Gastroesophageal sphincter (tissue), 4 donors: ENCODE measurements around the gene GPLD1. TPM values are rescaled to one million over a fixed set of nuclear protein-coding genes. Genes with fewer than 3 reads are reported as not detected.
A peak's percentile ranks its signal among the peaks of the same experiment; 100 is the strongest.
"Not testable (repeated sequence)": the region's sequence is repeated elsewhere in the genome, so short reads cannot be mapped to it uniquely, and the experiment has no call there.

Experiments
- ATAC-seq: fragments of 150-250 bp; one replicate; pipeline ENCODE4 v1.9.1; 2016; ENCODE audit warnings: mild to moderate bottlenecking, moderate library complexity
- H3K27ac ChIP-seq, 4 donors: fragments of 200-600 bp; sonication (generic) in 3 of 4; 1 replicate in 3 of 4; 2 replicates in 1 of 4; pipeline ENCODE4 v1.5.1; 2016 to 2019
- H3K27me3 ChIP-seq: fragments of 200-600 bp; sonication (generic); one replicate; pipeline ENCODE4 v1.5.1; 2019
- H3K36me3 ChIP-seq, 2 donors: fragments of 200-600 bp; sonication (generic); one replicate each; pipeline ENCODE4 v1.5.1; 2019; ENCODE audit warnings: control low read depth in 1 of 2
- H3K4me1 ChIP-seq, 3 donors: fragments of 200-600 bp; sonication (generic); 1 replicate in 2 of 3; 2 replicates in 1 of 3; pipeline ENCODE4 v1.5.1; 2016 to 2019; ENCODE audit warnings: control low read depth in 2 of 3
- H3K4me3 ChIP-seq, 2 donors: fragments of 200-600 bp; sonication (generic); one replicate each; pipeline ENCODE4 v1.5.1; 2019; ENCODE audit warnings: mild to moderate bottlenecking in 1 of 2, moderate library complexity in 1 of 2
- H3K9me3 ChIP-seq, 3 donors: fragments of 200-600 bp; sonication (generic); one replicate each; pipeline ENCODE4 v1.5.1; 2017 to 2019; ENCODE audit warnings: control low read depth in 2 of 3
- EP300 ChIP-seq: sonication (generic); formaldehyde crosslinking; IDR thresholded peaks from one replicate; pipeline ENCODE4 v1.6.1; 2017; ENCODE audit warnings: antibody characterized with exemption, mild to moderate bottlenecking
- POLR2A ChIP-seq, 2 donors: fragments of 450-650 bp; IDR thresholded peaks; one replicate each; pipeline ENCODE4 v1.6.1; 2017; ENCODE audit warnings: antibody characterized with exemption in 2 of 2, mild to moderate bottlenecking in 2 of 2, moderate library complexity in 1 of 2
- POLR2AphosphoS5 ChIP-seq: sonication (generic); formaldehyde crosslinking; IDR thresholded peaks from one replicate; pipeline ENCODE4 v1.6.1; 2017; ENCODE audit warnings: antibody characterized with exemption
- WGBS, 2 donors: methylation state at CpG; one replicate each; pipeline ENCODE4 v1.1.5; 2018; ENCODE audit warnings: low coverage in 1 of 2; 5-methylcytosine and 5-hydroxymethylcytosine counted together
- total RNA-seq, 4 donors: library from RNA; depleted of rRNA; stranded (reverse); fragments of >200 nt; gene quantifications; one replicate each; pipeline ENCODE4 v1.1.0, GENCODE V29; 2016
- TF ChIP-seq, protein P1 (sequence below), 4 experiments: fragments of 200-600 bp in 2 of 4; fragments of 450-650 bp in 2 of 4; sonication (generic) in 1 of 4; IDR thresholded peaks; one replicate each; pipeline ENCODE4 v1.5.1; 2017 to 2019; ENCODE audit warnings: antibody characterized with exemption in 4 of 4, mild to moderate bottlenecking in 2 of 4, moderate library complexity in 2 of 4

GPLD1 gene
- total RNA-seq, 4 donors from 2014 or later, result 3.8 to 7.8 (median 5.6) TPM

DNA sequence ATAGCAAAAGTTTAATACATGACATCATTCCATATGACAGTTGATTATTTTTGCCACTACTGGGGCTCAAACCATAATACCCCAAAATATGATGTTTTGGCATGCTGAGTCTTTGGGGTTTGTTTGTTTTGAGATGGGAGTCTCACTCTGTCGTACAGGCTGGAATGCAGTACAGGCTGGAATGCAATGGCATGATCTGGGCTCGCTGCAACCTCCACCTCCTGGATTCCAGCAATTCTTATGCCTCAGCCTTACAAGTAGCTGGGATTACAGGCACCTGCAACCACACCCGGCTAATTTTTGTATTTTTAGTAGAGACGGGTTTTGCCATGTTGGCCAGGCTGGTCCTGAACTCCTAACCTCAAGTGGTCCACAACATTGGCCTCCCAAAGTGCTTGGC is 87.9 kb downstream of the GPLD1 start:
- peaks cover 0 to 15% of the 10 kb centered on the region in 2 donors for H3K36me3 ChIP-seq
- 54 to 72% methylated on average over 2 to 3 of the region's 4 CpGs for WGBS, 2 donors
- peaks cover 31% of the 10 kb centered on the region for H3K27me3 ChIP-seq
- H3K4me1 ChIP-seq, result peaks cover 0 to 31% (median 3%) of the 10 kb centered on the region in 3 donors
- ATAC-seq, result no peak
- TF ChIP-seq, protein P1, sequence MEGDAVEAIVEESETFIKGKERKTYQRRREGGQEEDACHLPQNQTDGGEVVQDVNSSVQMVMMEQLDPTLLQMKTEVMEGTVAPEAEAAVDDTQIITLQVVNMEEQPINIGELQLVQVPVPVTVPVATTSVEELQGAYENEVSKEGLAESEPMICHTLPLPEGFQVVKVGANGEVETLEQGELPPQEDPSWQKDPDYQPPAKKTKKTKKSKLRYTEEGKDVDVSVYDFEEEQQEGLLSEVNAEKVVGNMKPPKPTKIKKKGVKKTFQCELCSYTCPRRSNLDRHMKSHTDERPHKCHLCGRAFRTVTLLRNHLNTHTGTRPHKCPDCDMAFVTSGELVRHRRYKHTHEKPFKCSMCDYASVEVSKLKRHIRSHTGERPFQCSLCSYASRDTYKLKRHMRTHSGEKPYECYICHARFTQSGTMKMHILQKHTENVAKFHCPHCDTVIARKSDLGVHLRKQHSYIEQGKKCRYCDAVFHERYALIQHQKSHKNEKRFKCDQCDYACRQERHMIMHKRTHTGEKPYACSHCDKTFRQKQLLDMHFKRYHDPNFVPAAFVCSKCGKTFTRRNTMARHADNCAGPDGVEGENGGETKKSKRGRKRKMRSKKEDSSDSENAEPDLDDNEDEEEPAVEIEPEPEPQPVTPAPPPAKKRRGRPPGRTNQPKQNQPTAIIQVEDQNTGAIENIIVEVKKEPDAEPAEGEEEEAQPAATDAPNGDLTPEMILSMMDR (IDR thresholded peaks at IDR 0.05), result no peak
- TF ChIP-seq POLR2A (IDR thresholded peaks at IDR 0.05), result no peak
- no peaks in the 10 kb centered on the region for H3K9me3 ChIP-seq
- no peak overlapping the region for H3K27ac ChIP-seq
- no peak overlapping the region for H3K4me3 ChIP-seq

DNA sequence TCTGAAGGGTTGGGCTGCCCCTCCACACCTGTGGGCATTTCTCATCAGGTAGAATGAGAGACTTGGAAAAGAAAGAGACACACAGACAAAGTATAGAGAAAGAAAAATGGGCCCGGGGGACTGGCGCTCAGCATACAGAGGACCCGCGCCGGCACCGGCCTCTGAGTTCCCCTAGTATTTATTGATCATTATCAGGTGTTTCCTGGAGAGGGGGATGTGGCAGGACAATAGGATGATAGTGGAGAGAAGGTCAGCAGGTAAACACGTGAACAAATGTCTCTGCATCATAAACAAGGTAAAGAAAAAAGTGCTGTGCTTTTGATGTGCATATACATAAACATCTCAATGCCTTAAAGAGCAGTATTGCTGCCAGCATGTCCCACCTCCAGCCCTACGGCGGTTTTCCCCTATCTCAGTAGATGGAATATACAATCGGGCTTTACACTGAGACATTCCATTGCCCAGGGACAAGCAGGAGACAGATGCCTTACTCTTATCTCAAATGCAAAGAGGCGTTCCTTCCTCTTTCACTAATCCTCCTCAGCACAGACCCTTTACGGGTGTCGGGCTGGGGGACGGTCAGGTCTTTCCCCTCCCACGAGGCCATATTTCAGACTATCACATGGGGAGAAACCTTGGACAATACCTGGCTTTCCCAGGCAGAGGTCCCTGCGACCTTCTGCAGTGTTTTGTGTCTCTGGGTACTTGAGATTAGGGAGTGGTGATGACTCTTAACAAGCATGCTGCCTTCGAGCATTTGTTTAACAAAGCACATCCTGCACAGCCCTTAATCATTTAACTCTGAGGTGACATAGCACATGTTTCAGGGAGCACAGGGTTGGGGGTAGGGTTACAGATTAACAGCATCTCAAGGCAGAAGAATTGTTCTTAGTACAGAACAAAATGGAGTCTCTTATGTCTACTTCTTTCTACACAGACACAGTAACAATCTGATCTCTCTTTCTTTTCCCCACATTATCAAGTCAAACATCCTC is 89.0 kb downstream of the GPLD1 start:
- ATAC-seq, H3K36me3 ChIP-seq, H3K4me3 ChIP-seq, H3K27ac ChIP-seq, H3K9me3 ChIP-seq: not testable (repeated sequence)
- Histone ChIP-seq H3K27me3 (peaks cover 42% of the 10 kb centered on the region), H3K4me1 (peaks cover 0 to 30% (median 3%) of the 10 kb centered on the region in 3 donors)
- 9 to 15% methylated on average over 7 to 17 of the region's 17 CpGs for WGBS, 2 donors

DNA sequence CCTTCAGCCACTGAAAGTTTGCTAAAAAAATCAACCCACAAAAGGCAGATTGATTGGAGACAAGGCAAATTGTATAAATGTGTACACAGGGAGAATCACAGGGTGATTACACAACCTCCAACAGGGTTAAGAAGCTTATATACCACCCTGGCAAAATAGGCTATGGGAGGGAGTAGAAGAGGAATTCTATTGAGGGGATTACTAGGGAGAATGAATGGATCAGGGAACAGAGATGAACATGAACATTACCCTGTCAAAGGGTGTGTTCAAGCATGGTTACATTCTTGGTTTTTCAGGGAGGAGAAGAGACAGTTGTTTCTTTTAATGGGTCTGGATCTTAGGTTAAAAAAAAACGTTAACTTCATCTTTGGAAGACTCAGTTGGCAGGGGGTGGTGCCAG is 91.7 kb downstream of the GPLD1 start:
- no peaks in the 10 kb centered on the region for H3K9me3 ChIP-seq

DNA sequence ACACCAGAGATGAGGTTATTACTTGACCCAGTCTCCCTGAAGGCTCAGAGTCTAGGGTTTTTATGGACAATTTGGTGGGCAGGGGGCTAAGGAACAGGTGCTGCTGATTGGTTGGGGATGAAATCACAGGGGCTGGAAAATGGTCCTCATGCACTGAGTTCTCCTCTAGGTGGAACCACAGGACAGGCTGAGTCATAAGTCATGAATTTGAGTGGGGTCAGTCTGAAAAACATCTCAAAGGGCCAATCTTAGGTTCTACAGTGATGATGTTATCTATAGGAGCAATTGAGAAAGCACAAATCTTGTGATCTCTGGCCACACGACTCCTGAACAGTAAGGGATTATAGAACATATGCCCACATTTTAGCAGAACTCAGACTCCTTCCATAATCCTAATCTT is 92.6 kb downstream of the GPLD1 start:
- Histone ChIP-seq H3K36me3 (no peaks in the 10 kb centered on the region), H3K27me3 (peaks cover 42% of the 10 kb centered on the region), H3K9me3 (no peaks in the 10 kb centered on the region), H3K4me1 (no peaks in the 10 kb centered on the region), H3K27ac (no peak overlapping the region), H3K4me3 (no peak overlapping the region)
- TF ChIP-seq POLR2AphosphoS5 (no peak), EP300 (no peak), POLR2A (IDR thresholded peaks at IDR 0.05) (no peak)
- TF ChIP-seq, protein P1 (IDR thresholded peaks at IDR 0.05), result no peak
- ATAC-seq, result no peak
- 75 to 100% methylated on average over 1 of the region's 1 CpG for WGBS, 2 donors

More for the DNA sequence above, 91.7 kb downstream of the GPLD1 start:
- WGBS, 2 donors, result 44 to 75% methylated on average over 1 of the region's 1 CpG
- ATAC-seq, result no peak
- Histone ChIP-seq H3K4me3 (no peak overlapping the region), H3K36me3 (no peaks in the 10 kb centered on the region), H3K27ac (no peak overlapping the region), H3K4me1 (peaks cover 0 to 7% (median 0%) of the 10 kb centered on the region in 3 donors), H3K27me3 (peaks cover 42% of the 10 kb centered on the region)
- no peak for TF ChIP-seq POLR2AphosphoS5
- TF ChIP-seq, protein P1 (IDR thresholded peaks at IDR 0.05), result no peak
- no peak for TF ChIP-seq POLR2A (IDR thresholded peaks at IDR 0.05)
- TF ChIP-seq EP300, result no peak

DNA sequence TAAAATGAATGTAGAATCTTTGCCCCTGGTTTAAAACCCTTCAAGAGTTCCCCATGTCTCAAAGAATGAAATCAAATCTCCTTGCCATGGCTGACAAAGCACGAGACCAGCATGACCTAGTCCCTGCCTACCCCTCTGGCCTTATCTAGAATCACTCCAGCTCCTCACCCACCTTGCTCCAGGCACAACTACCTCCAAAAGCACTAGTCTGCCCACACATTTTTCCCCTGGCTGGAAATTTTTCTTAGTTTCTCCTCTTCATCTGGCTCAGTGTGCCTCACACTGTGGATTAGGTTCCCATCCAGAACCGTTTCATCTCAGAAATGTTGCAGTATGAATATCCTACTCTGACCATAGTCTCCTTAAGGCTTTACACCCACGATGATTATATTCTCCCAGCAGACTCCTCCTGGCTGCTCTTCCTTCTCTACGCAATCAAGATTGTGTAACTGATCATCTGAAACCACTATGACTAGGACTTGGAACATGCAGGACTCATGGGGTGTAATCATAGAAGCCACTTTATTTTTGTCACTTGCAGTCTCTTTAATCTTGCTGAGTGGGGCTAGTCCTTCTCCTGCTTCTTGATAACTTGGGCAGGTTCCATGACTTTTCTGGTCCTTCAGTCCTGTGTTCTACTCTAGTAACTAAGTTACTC is 94.5 kb downstream of the GPLD1 start:
- no peaks in the 10 kb centered on the region for H3K9me3 ChIP-seq
- H3K4me1 ChIP-seq, result no peaks in the 10 kb centered on the region
- no peaks in the 10 kb centered on the region for H3K36me3 ChIP-seq
- TF ChIP-seq POLR2A (IDR thresholded peaks at IDR 0.05) (no peak), POLR2AphosphoS5 (no peak), EP300 (no peak)
- TF ChIP-seq, protein P1 (IDR thresholded peaks at IDR 0.05), result no peak
- H3K4me3 ChIP-seq, result no peak overlapping the region
- H3K27me3 ChIP-seq, result peaks cover 41% of the 10 kb centered on the region
- ATAC-seq, result peak; percentile 62
- H3K27ac ChIP-seq, result no peak overlapping the region
- WGBS, 2 donors, result 81 to 93% methylated on average over 4 of the region's 4 CpGs
